ENCODE results near the gene GGT6. TPM values are rescaled to one million over a fixed set of nuclear protein-coding genes. Genes with fewer than 3 reads are reported as not detected.
A peak's percentile ranks its signal among the peaks of the same experiment; 100 is the strongest.

Gene GGT6
- total RNA-seq, 1 donor from 2014 or later = not detected

- no peak for TF ChIP-seq CTCF (IDR thresholded peaks at IDR 0.05; ENCODE audit: partially characterized antibody, unreplicated experiment)
- Mint-ChIP-seq H3K9me3 (ENCODE audit: unreplicated experiment) (no peaks in the 10 kb centered on the region), H3K4me1 (ENCODE audit: low read depth, unreplicated experiment) (peaks cover 3% of the 10 kb centered on the region), H3K27ac (ENCODE audit: unreplicated experiment) (no peak overlapping the region), H3K27me3 (ENCODE audit: unreplicated experiment) (no peaks in the 10 kb centered on the region), H3K36me3 (ENCODE audit: unreplicated experiment) (no peaks in the 10 kb centered on the region), H3K4me3 (ENCODE audit: unreplicated experiment) (no peak overlapping the region)
- DNase-seq = no peak
Measured at GRCh38 chr17:4544135-4544950, 16.0 kb downstream of the GGT6 start.

GRCh38 chr17:4543557-4544026 is 16.8 kb downstream of the GGT6 start:
- H3K27me3 Mint-ChIP-seq (ENCODE audit: unreplicated experiment) = no peaks in the 10 kb centered on the region
- no peak overlapping the region for H3K27ac Mint-ChIP-seq (ENCODE audit: unreplicated experiment)
- TF ChIP-seq CTCF (IDR thresholded peaks at IDR 0.05; ENCODE audit: partially characterized antibody, unreplicated experiment) = no peak
- H3K4me3 Mint-ChIP-seq (ENCODE audit: unreplicated experiment) = no peak overlapping the region
- H3K36me3 Mint-ChIP-seq (ENCODE audit: unreplicated experiment) = no peaks in the 10 kb centered on the region
- H3K9me3 Mint-ChIP-seq (ENCODE audit: unreplicated experiment) = no peaks in the 10 kb centered on the region
- no peak for DNase-seq
- H3K4me1 Mint-ChIP-seq (ENCODE audit: low read depth, unreplicated experiment) = peaks cover 3% of the 10 kb centered on the region

GRCh38 chr17:4542726-4543191 is 17.6 kb downstream of the GGT6 start:
- no peaks in the 10 kb centered on the region for H3K9me3 Mint-ChIP-seq (ENCODE audit: unreplicated experiment)
- H3K27me3 Mint-ChIP-seq (ENCODE audit: unreplicated experiment) = no peaks in the 10 kb centered on the region
- no peak overlapping the region for H3K4me3 Mint-ChIP-seq (ENCODE audit: unreplicated experiment)
- no peak for TF ChIP-seq CTCF (IDR thresholded peaks at IDR 0.05; ENCODE audit: partially characterized antibody, unreplicated experiment)
- H3K36me3 Mint-ChIP-seq (ENCODE audit: unreplicated experiment) = no peaks in the 10 kb centered on the region
- peaks cover 3% of the 10 kb centered on the region for H3K4me1 Mint-ChIP-seq (ENCODE audit: low read depth, unreplicated experiment)
- no peak for DNase-seq
- H3K27ac Mint-ChIP-seq (ENCODE audit: unreplicated experiment) = no peak overlapping the region

GRCh38 chr17:4542003-4542725 is 18.2 kb downstream of the GGT6 start:
- Mint-ChIP-seq H3K4me1 (ENCODE audit: low read depth, unreplicated experiment) (peaks cover 3% of the 10 kb centered on the region), H3K36me3 (ENCODE audit: unreplicated experiment) (no peaks in the 10 kb centered on the region), H3K9me3 (ENCODE audit: unreplicated experiment) (peaks cover 1% of the 10 kb centered on the region), H3K27ac (ENCODE audit: unreplicated experiment) (peak overlapping the region; percentile 55), H3K27me3 (ENCODE audit: unreplicated experiment) (no peaks in the 10 kb centered on the region), H3K4me3 (ENCODE audit: unreplicated experiment) (no peak overlapping the region)
- DNase-seq = no peak
- TF ChIP-seq CTCF (IDR thresholded peaks at IDR 0.05; ENCODE audit: partially characterized antibody, unreplicated experiment) = no peak

All from glutamatergic neuron (in vitro differentiated cells).